NCI-H1092 treated with DMSO at 0.1 percent for 48 hours (cell line): Measurements from ENCODE around the gene MYH14.

Source experiments
- DNase-seq: peaks from one replicate; lab custom pipeline; 2025; lab: John Stamatoyannopoulos, UW

Gene MYH14

DNA sequence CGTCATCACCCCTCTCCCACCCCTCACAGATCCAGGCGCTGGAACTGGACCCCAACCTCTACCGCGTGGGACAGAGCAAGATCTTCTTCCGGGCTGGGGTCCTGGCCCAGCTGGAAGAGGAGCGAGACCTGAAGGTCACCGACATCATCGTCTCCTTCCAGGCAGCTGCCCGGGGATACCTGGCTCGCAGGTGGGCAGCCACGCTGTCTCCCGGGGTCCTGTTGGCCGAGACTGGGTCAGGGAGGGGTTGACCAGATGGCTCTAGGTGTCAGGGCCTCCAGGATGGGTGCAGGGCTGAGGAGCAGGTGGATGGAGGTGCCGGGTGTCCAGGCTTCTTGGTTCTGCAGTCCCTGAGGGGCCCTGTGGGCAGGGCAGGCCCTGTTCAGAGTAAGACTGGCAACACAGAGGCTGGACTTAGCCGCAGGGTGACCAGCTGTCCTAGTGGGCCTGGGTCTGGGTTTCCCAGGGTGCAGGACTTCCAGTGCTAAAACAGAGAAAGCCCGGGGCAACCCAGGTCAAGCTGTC is 58.1 kb downstream of the MYH14 start:
- DNase-seq, result no peak

GRCh38 chr19:50263176-50263575 is 59.8 kb downstream of the MYH14 start:
- DNase-seq, result no peak

DNA sequence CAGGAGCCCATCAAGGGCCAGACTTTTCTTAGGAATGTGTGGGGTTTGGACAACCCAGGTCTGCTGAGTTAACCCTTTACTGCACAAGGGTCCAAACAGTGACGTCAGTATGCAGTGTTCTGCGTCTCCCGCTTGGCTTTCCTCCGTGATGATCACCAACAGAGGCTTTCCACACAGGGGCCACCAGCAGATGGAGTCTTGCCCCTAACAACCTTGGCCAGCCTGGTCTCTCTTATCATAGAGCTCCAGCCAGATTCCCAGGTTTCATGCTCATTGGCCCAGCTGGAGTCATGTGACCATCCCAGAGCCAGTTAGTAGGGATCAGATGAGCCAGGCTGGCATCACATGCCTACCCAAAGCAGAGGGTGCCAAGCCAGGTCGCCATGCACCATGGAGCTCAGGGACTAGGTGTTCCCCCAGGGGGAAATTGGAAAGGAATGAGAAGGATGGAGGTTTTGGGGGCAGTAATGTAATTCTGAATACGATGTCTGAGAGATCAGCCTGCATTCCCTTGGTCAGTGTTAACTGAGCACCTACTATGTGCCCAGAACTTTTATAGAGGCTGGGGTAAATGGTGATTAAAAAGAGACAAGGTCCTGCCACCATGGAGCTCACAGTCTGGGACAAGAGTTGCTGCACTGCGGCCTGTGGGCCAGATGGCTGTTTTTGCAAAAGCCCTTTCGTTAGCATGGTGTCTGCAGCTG is 61.2 kb downstream of the MYH14 start:
- no peak for DNase-seq

DNA sequence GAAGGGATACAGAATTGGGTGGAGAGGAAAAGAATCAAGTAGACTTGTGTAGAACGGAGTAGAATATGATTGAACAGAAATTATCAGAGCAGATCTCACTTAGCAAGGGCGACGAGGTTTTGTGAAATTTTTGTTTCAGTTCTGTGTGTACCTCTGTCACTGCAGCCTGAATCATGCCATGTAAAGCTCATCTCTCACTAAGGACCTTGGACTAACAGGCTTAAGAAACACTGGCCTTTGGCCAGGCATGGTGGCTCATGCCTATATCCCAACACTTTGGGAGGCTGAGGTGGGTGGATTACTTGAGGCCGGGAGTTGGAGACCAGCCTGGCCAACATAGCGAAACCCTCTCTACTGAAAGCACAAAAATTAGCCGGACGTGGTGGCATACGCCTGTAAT is 62.6 kb downstream of the MYH14 start:
- DNase-seq, result no peak

DNA sequence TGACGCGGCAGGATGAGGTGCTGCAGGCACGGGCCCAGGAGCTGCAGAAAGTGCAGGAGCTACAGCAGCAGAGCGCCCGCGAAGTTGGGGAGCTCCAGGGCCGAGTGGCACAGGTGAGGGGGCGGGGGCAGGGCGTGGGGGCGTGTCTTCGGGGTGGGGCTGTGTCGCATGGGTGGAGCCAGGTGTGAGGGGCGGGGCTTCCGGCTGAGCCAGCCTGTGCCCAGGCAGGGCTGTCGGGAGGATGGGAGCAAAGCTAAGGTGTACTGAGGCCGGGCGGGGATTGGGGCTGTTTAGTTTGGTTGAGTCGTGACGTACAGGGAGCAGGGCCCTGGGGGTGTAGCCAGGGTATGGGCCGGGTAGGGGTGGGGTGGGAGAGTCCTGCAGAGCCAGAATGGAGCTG is 63.5 kb downstream of the MYH14 start:
- DNase-seq, result no peak

GRCh38 chr19:50268041-50268440 is 64.6 kb downstream of the MYH14 start:
- no peak for DNase-seq

DNA sequence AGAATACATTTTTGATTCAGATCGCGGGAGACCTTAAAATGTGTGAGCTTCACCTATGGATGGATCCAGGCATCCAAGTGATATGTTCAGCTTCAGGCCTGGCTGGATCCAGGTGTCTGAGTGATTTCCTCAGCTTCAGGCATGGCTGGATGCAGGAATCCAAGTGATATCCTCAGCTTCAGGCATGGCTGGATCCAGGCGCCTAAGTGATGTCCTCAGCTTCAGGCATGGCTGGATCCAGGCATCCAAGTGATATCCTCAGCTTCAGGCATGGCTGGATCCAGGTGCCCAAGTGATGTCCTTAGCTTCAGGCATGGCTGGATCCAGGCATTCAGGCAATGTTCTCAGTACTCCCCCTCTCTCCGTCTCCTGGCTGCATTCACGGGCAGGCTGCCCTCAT is 65.1 kb downstream of the MYH14 start:
- DNase-seq, result no peak

DNA sequence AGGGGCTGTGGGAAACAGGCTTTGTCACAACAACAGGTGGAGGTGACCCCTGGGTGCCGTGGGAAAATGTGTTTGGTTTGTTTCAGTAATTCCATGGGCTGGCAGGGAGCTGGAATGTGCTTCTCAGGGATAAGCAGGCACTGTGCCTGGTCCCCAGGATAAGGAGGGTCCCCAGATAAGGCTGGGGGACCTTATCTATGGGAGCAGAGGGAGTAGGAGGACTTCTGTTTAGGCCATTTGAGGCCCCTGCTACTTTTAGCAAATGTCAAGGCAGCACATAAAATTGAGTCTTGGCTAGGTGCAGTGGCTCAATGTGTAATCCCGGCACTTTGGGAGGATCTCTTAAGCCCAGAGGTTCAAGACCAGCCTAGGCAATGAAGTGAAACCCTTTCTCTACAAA is 66.2 kb downstream of the MYH14 start:
- no peak for DNase-seq

DNA sequence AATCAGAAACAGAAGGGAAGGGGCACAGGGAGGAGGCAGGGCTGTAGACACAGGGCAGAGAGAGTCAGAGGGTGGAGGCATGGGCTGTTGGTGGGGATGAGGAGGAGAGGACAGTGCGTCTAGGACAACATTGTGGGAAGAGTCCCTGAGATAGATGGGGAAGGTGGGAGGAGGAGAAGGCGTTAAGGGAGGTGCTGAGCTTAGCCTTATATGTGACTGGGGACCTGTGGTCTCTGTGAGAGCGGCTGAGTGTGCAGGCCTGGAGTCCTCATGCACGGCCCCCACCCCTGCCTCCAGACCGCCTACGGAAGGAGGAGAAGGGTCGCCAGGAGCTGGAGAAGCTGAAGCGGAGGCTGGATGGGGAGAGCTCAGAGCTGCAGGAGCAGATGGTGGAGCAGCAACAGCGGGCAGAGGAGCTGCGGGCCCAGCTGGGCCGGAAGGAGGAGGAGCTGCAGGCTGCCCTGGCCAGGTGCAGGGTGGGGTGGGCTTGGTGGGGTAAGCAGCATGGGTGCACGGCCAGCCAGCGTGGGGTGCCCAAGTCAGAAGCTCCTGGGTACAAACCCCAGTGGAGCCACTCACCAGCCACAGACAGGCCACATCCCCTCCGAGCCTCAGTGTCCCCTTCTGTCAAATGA is 69.0 kb downstream of the MYH14 start:
- no peak for DNase-seq

DNA sequence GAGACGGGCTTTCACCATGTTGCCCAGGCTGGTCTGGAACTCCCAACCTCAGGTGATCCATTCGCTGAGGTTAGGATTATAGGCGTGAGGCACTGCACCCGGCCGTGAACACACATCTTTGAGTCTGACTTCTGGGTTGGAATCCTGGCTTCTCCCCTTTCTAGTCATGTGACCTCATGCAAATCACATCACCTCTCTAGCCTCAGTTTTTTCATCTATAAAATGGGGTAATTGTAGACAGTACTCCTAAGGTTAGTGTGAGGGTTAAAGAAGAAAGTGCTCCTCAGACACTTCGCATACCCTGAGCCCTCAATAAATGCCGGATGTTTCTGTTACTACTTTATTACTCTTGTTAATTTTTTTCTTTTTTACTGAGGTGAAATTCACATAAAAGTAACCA is 70.4 kb downstream of the MYH14 start:
- DNase-seq, result no peak

GRCh38 chr19:50275577-50276368 is 72.4 kb downstream of the MYH14 start:
- no peak for DNase-seq

GRCh38 chr19:50276370-50277063 is 73.1 kb downstream of the MYH14 start:
- DNase-seq, result no peak

- DNase-seq, result no peak
These were observed 74.7 kb downstream of the MYH14 start for GRCh38 chr19:50277966-50278580.

- DNase-seq, result no peak
These were observed 76.7 kb downstream of the MYH14 start for GRCh38 chr19:50280074-50280473.

DNA sequence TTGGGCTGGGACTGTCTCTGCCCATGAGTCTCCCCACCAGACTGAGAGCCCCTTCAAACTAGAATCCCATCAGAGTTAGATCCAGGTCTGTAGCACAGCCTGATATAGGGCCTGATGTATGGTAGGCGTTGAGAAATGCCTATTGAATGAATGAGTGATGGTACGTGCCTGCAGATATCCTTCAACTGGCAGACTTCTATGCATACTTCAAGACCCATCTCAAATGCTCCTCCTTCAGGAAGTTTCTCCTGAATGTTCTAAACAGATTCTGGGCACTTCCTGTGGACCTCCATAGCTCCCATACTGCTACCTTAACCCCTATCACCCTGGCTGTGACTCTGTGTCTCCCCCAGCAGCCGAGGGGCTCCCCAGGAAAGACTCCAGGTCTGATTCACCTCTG is 77.6 kb downstream of the MYH14 start:
- no peak for DNase-seq

DNA sequence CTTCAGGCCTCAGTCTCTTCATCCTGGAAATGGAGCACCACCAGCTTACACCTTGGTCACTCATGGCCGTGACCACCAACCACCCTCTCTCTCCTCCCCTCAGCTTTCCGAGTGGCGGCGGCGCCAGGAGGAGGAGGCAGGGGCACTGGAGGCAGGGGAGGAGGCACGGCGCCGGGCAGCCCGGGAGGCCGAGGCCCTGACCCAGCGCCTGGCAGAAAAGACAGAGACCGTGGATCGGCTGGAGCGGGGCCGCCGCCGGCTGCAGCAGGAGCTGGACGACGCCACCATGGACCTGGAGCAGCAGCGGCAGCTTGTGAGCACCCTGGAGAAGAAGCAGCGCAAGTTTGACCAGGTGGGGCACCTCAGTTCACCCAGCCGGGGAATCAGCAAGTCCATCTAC is 78.1 kb downstream of the MYH14 start:
- DNase-seq, result no peak

GRCh38 chr19:50285833-50286232 is 82.4 kb downstream of the MYH14 start:
- no peak for DNase-seq

DNA sequence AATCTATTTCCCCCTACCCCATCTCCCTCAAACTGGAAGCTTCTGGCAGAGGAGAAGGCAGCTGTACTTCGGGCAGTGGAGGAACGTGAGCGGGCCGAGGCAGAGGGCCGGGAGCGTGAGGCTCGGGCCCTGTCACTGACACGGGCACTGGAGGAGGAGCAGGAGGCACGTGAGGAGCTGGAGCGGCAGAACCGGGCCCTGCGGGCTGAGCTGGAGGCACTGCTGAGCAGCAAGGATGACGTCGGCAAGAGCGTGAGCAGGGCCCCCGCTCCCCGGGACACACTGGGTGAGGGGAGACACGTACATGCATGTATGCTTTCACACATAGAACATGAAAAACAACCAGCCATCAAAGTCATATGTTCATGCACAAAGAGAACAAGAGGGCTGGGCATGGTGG is 83.0 kb downstream of the MYH14 start:
- DNase-seq, result no peak

- no peak for DNase-seq
These were observed 83.9 kb downstream of the MYH14 start for GRCh38 chr19:50287331-50287730.

DNA sequence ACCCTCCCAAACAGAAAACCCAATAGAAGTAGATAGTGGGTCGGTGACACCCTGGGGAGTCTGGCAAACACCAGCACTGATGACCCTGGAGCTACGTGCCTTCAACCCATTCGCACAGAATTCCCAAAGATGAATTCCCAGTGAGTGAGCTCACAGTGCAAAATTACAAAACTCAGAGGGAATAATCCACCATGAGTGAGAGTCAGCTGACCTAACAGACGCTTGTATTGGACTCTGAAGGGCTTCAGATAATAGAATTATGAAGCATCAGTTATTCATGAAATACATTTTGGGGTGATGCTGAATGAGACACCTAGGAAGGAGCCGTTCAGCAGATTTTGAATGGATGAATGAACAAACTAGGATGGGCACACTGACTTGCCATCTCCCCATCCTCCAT is 85.5 kb downstream of the MYH14 start:
- no peak for DNase-seq

- no peak for DNase-seq
These were observed 86.6 kb downstream of the MYH14 start for GRCh38 chr19:50290011-50290410.

GRCh38 chr19:50290775-50291174 is 87.4 kb downstream of the MYH14 start:
- no peak for DNase-seq
